HCT116 (cell line): ENCODE measurements around the gene MCC. TPM values are rescaled to one million over a fixed set of nuclear protein-coding genes. Genes with fewer than 3 reads are reported as not detected.

Experiments
- ATAC-seq: fragments of 200-7000 bp; cut with Tn5 transposase; 2 replicates; pipeline ENCODE4 v1.9.1; 2020; ENCODE audit warnings: mild to moderate bottlenecking, moderate library complexity
- BruUV-seq: library from RNA; stranded (reverse); fragments of 400-500 nt; replicated peaks from 2 replicates; lab custom pipeline; 2021; lab: Mats Ljungman, UMichigan
- CTCF ChIA-PET: fragments of 300-600 bp; sonication (Branson Sonifier 250); formaldehyde crosslinking; loops from one replicate; lab custom pipeline; 2021; ENCODE audit warnings: antibody characterized with exemption; lab: Charles Lee
- POLR2A ChIA-PET: fragments of 300-600, 350-600 bp; sonication (Branson Sonifier 250); formaldehyde crosslinking; loops from one replicate; lab custom pipeline; 2021; ENCODE audit warnings: antibody characterized with exemption; lab: Charles Lee
- RAD21 ChIA-PET, 2 experiments: fragments of 300-600 bp; sonication (Branson Sonifier 250); formaldehyde crosslinking; loops; one replicate each; lab custom pipeline; 2023; ENCODE audit warnings: low total read pairs in 2 of 2; ENCODE audit not compliant: uncharacterized antibody in 2 of 2, unreplicated experiment in 2 of 2, low non-redundant PET in 1 of 2; lab: Charles Lee
- DNase-seq: peaks from one replicate; pipeline ENCODE4 v3.0.0-alpha.2; 2010; ENCODE audit warnings: low read depth, low spot score
- H2AFZ ChIP-seq: fragments of 200-600 bp; shearing (Covaris generic), sonication (generic); 2 replicates; pipeline ENCODE4 v1.6.1; 2017; ENCODE audit warnings: low read depth, mixed run types, mixed read lengths, antibody characterized with exemption, low read length; ENCODE audit not compliant: poor library complexity, severe bottlenecking
- H3K27ac ChIP-seq: 2 replicates; pipeline ENCODE4 v1.5.1; 2012; ENCODE audit warnings: low read depth, low read length
- H3K27me3 ChIP-seq: fragments of 200-600 bp; sonication (generic); 2 replicates; pipeline ENCODE4 v1.6.1; 2016; ENCODE audit warnings: mixed run types, low read length, mixed read lengths; ENCODE audit not compliant: insufficient read depth
- H3K36me3 ChIP-seq, 2 experiments: fragments of 200-500 bp in 1 of 2; fragments of 200-600 bp in 1 of 2; sonication (Bioruptor generic) in 1 of 2; sonication (generic) in 1 of 2; 2 replicates each; pipeline versions ENCODE4 v1.5.1 to v1.6.1; 2014 to 2016; ENCODE audit warnings: low read length in 2 of 2, inconsistent platforms in 1 of 2, mixed read lengths in 1 of 2, mixed run types in 1 of 2; ENCODE audit not compliant: insufficient read depth in 2 of 2, control insufficient read depth in 1 of 2
- H3K4me1 ChIP-seq, 2 experiments: fragments of 200-600 bp in 1 of 2; sonication (generic) in 1 of 2; 2 replicates each; pipeline versions ENCODE4 v1.5.1 to v1.6.1; 2012 to 2017; ENCODE audit warnings: low read length in 2 of 2, inconsistent platforms in 1 of 2, mild to moderate bottlenecking in 1 of 2, mixed read lengths in 1 of 2, mixed run types in 1 of 2, moderate library complexity in 1 of 2; ENCODE audit not compliant: insufficient read depth in 2 of 2, control insufficient read depth in 1 of 2
- H3K4me2 ChIP-seq: fragments of 200-600 bp; sonication (generic); 2 replicates; pipeline ENCODE4 v1.6.1; 2017; ENCODE audit warnings: mixed run types, low read length, mixed read lengths
- H3K4me3 ChIP-seq, 2 experiments: fragments of 200-600 bp in 1 of 2; sonication (generic) in 1 of 2; replicated peaks in 1 of 2; 2 replicates each; pipeline ENCODE4 v1.5.1; 2011 to 2016; ENCODE audit warnings: low read length in 2 of 2, control low read depth in 1 of 2, low read depth in 1 of 2, mild to moderate bottlenecking in 1 of 2, mixed read lengths in 1 of 2, mixed run types in 1 of 2
- H3K79me2 ChIP-seq: fragments of 200-600 bp; sonication (generic); 2 replicates; pipeline ENCODE4 v1.6.1; 2017; ENCODE audit warnings: mild to moderate bottlenecking, mixed run types, low read length, moderate library complexity, mixed read lengths; ENCODE audit not compliant: insufficient read depth
- H3K9ac ChIP-seq: fragments of 200-600 bp; sonication (generic); 2 replicates; pipeline ENCODE4 v1.6.1; 2016; ENCODE audit warnings: low read length, mixed read lengths
- H3K9me2 ChIP-seq: fragments of 200-600 bp; sonication (generic), shearing (Covaris generic); 2 replicates; pipeline ENCODE4 v1.6.1; 2017; ENCODE audit warnings: mixed run types, mild to moderate bottlenecking, moderate library complexity; ENCODE audit not compliant: insufficient read depth
- H3K9me3 ChIP-seq, 2 experiments: fragments of 200-500 bp in 1 of 2; fragments of 200-600 bp in 1 of 2; sonication (Bioruptor generic) in 1 of 2; sonication (generic) in 1 of 2; 2 replicates each; pipeline ENCODE4 v1.6.1; 2014 to 2017; ENCODE audit warnings: low read length in 2 of 2, mixed read lengths in 2 of 2, inconsistent platforms in 1 of 2, low read depth in 1 of 2, mild to moderate bottlenecking in 1 of 2, mixed run types in 1 of 2, moderate library complexity in 1 of 2; ENCODE audit not compliant: control insufficient read depth in 1 of 2, insufficient read depth in 1 of 2
- H4K20me1 ChIP-seq: fragments of 200-600 bp; sonication (generic), shearing (Covaris generic); 2 replicates; pipeline ENCODE4 v1.6.1; 2017; ENCODE audit warnings: mixed run types, mild to moderate bottlenecking, moderate library complexity; ENCODE audit not compliant: insufficient read depth
- ATF3 ChIP-seq: IDR thresholded peaks from 2 replicates; pipeline ENCODE4 v1.6.1; 2012
- CBX3 ChIP-seq: IDR thresholded peaks from 2 replicates; pipeline ENCODE4 v1.6.1; 2012; ENCODE audit warnings: low read depth
- CTCF ChIP-seq, 3 experiments: fragments of 200-600 bp in 1 of 3; sonication (generic) in 1 of 3; IDR thresholded peaks in 2 of 3; conservative IDR thresholded peaks in 1 of 3; 2 replicates each; pipeline ENCODE4 v1.5.1; 2012 to 2017; ENCODE audit warnings: low read depth in 2 of 3, low read length in 2 of 3, antibody characterized with exemption in 1 of 3, borderline replicate concordance in 1 of 3, control low read depth in 1 of 3, mild to moderate bottlenecking in 1 of 3, mixed read lengths in 1 of 3, mixed run types in 1 of 3, moderate library complexity in 1 of 3; ENCODE audit not compliant: insufficient read depth in 1 of 3
- EGR1 ChIP-seq: IDR thresholded peaks from 2 replicates; pipeline ENCODE4 v1.6.1; 2012; ENCODE audit warnings: low read depth
- ELF1 ChIP-seq: IDR thresholded peaks from 2 replicates; pipeline ENCODE4 v1.6.1; 2012; ENCODE audit warnings: low read depth, borderline replicate concordance
- EZH2phosphoT487 ChIP-seq: fragments of 200-600 bp; IDR thresholded peaks from 2 replicates; pipeline ENCODE4 v1.6.1; 2018; ENCODE audit warnings: antibody characterized with exemption, borderline replicate concordance
- JUND ChIP-seq: IDR thresholded peaks from 2 replicates; pipeline ENCODE4 v1.6.1; 2012
- MAX ChIP-seq: IDR thresholded peaks from 2 replicates; pipeline ENCODE4 v1.6.1; 2012
- POLR2A ChIP-seq: IDR thresholded peaks from 2 replicates; pipeline ENCODE4 v1.7.0; 2011; ENCODE audit warnings: borderline replicate concordance; ENCODE audit not compliant: insufficient read depth, insufficient read length; ENCODE audit errors: extremely low read depth
- POLR2AphosphoS5 ChIP-seq: IDR thresholded peaks from 2 replicates; pipeline ENCODE4 v1.6.1; 2011; ENCODE audit warnings: mild to moderate bottlenecking, low read depth, low read length, moderate library complexity
- RAD21 ChIP-seq: IDR thresholded peaks from 2 replicates; pipeline ENCODE4 v1.6.1; 2012; ENCODE audit warnings: low read depth, mild to moderate bottlenecking
- SIN3A ChIP-seq: IDR thresholded peaks from 2 replicates; pipeline ENCODE4 v1.6.1; 2012; ENCODE audit warnings: low read depth
- SRF ChIP-seq: IDR thresholded peaks from 2 replicates; pipeline ENCODE4 v1.6.1; 2012; ENCODE audit warnings: low read depth
- TCF7L2 ChIP-seq: IDR thresholded peaks from 2 replicates; pipeline ENCODE4 v1.7.0; 2011; ENCODE audit warnings: borderline replicate concordance, inconsistent platforms; ENCODE audit not compliant: insufficient read depth, insufficient read length; ENCODE audit errors: extremely low read depth
- YY1 ChIP-seq: IDR thresholded peaks from 2 replicates; pipeline ENCODE4 v1.6.1; 2011; ENCODE audit warnings: low read length, low read depth, moderate library complexity, mild to moderate bottlenecking; ENCODE audit not compliant: insufficient replicate concordance; ENCODE audit errors: extremely low read depth
- ZBTB33 ChIP-seq: IDR thresholded peaks from 2 replicates; pipeline ENCODE4 v1.6.1; 2011; ENCODE audit warnings: mild to moderate bottlenecking, low read length, moderate library complexity; ENCODE audit not compliant: insufficient replicate concordance; ENCODE audit errors: extremely low read depth
- ZFX ChIP-seq: fragments of 450-650 bp; IDR thresholded peaks from 2 replicates; pipeline ENCODE4 v1.6.1; 2017
- ZNF274 ChIP-seq: fragments of 200-500 bp; sonication (Bioruptor generic); IDR thresholded peaks from 2 replicates; pipeline ENCODE4 v1.6.1; 2014; ENCODE audit warnings: mild to moderate bottlenecking, low read depth, low read length, inconsistent platforms
- intact Hi-C: fragments of 100-400 bp; cut with micrococcal nuclease; formaldehyde crosslinking; loops from 2 replicates; pipeline ENCODE4 v1.10.0; 2022
- total RNA-seq: library from RNA; stranded (reverse); gene quantifications from one replicate; pipeline ENCODE4 v1.2.1, GENCODE V29; 2021; ENCODE audit not compliant: unreplicated experiment

The MCC gene
- total RNA-seq, 1 experiment from 2014 or later, result 20.1 TPM

GRCh38 chr5:113321276-113321675, 167.0 kb downstream of the MCC start:
- no peaks in the 10 kb centered on the region for H4K20me1 ChIP-seq
- ATAC-seq (no peak), DNase-seq (no peak)
- ChIA-PET RAD21 (no interaction called here), POLR2A (interaction anchor here (0.6 kb wide), 1 partner anchor 155 kb away, joined by 3 read pairs; no protein-coding TSS in a partner anchor), CTCF (interaction anchor here (0.6 kb wide), 1 partner anchor 269 kb away, joined by 3 read pairs; no protein-coding TSS in a partner anchor)
- no TSS peak for BruUV-seq
- TF ChIP-seq ZFX (no peak), RAD21 (peak; percentile 34; the same call in 1 of the 2 replicates)
- H3K36me3 ChIP-seq, result no peaks in the 10 kb centered on the region
- no peaks in the 10 kb centered on the region for H3K9me2 ChIP-seq
- no peak overlapping the region for H3K4me3 ChIP-seq
- H3K79me2 ChIP-seq, result no peaks in the 10 kb centered on the region
- intact Hi-C loops, result no loop called here
- H3K9me3 ChIP-seq, result no peaks in the 10 kb centered on the region
- no peaks in the 10 kb centered on the region for H3K4me1 ChIP-seq
- H2AFZ ChIP-seq, result no peak overlapping the region
- no peak overlapping the region for H3K4me2 ChIP-seq
- H3K27me3 ChIP-seq, result no peaks in the 10 kb centered on the region
- no peak overlapping the region for H3K27ac ChIP-seq
- H3K9ac ChIP-seq, result no peak overlapping the region

- H3K4me3 ChIP-seq, result no peak overlapping the region
Measured at GRCh38 chr5:113320273-113320780, 167.9 kb downstream of the MCC start.

More at GRCh38 chr5:113320273-113320780, 167.9 kb downstream of the MCC start:
- DNase-seq, result no peak
- H3K27ac ChIP-seq, result no peak overlapping the region
- H3K9ac ChIP-seq, result no peak overlapping the region
- no peak overlapping the region for H3K4me2 ChIP-seq
- CTCF ChIA-PET, result no interaction called here
- BruUV-seq, result no TSS peak
- POLR2A ChIA-PET, result no interaction called here
- ATAC-seq, result no peak
- H3K9me2 ChIP-seq, result no peaks in the 10 kb centered on the region
- no peaks in the 10 kb centered on the region for H4K20me1 ChIP-seq
- no peaks in the 10 kb centered on the region for H3K36me3 ChIP-seq
- H3K9me3 ChIP-seq, result no peaks in the 10 kb centered on the region
- no peaks in the 10 kb centered on the region for H3K79me2 ChIP-seq
- H3K27me3 ChIP-seq, result no peaks in the 10 kb centered on the region
- intact Hi-C loops, result no loop called here
- TF ChIP-seq CTCF (IDR thresholded peaks at IDR 0.05 in 2 of 3, conservative IDR thresholded peaks at IDR 0.05 in 1 of 3; ENCODE audit: borderline replicate concordance in 1 of 3, insufficient read depth in 1 of 3, low read depth in 2 of 3, low read length in 2 of 3) (no peak), MAX (no peak), YY1 (no peak), POLR2AphosphoS5 (no peak), JUND (no peak), SIN3A (no peak), ELF1 (no peak), EZH2phosphoT487 (no peak), CBX3 (no peak), EGR1 (no peak), POLR2A (no peak), TCF7L2 (no peak), ATF3 (no peak), SRF (no peak), ZNF274 (no peak), ZBTB33 (no peak)
- no peak overlapping the region for H2AFZ ChIP-seq
- H3K4me1 ChIP-seq, result no peaks in the 10 kb centered on the region
- RAD21 ChIA-PET, result no interaction called here
